ENCODE results near the gene ZCCHC9.

ZCCHC9 gene

GRCh38 chr5:81308836-81309235 lies 7.4 kb downstream of the ZCCHC9 start:
- Histone ChIP-seq H3K4me1 (ENCODE audit: control insufficient read depth in 1 of 2, insufficient read depth in 2 of 2, low read length in 2 of 2) (no peaks in the 10 kb centered on the region), H3K27ac (ENCODE audit: low read length) (no peak overlapping the region), H3K36me3 (ENCODE audit: control insufficient read depth in 1 of 2, insufficient read depth in 2 of 2, low read length in 2 of 2) (peaks cover 26 to 32% of the 10 kb centered on the region in 2 donors), H3K27me3 (ENCODE audit: low read depth, low read length) (no peaks in the 10 kb centered on the region), H3K4me3 (ENCODE audit: low read depth in 1 of 2, low read length in 2 of 2) (no peak overlapping the region), H3K9me3 (ENCODE audit: control insufficient read depth in 1 of 2, low read length in 2 of 2) (no peaks in the 10 kb centered on the region)

DNA sequence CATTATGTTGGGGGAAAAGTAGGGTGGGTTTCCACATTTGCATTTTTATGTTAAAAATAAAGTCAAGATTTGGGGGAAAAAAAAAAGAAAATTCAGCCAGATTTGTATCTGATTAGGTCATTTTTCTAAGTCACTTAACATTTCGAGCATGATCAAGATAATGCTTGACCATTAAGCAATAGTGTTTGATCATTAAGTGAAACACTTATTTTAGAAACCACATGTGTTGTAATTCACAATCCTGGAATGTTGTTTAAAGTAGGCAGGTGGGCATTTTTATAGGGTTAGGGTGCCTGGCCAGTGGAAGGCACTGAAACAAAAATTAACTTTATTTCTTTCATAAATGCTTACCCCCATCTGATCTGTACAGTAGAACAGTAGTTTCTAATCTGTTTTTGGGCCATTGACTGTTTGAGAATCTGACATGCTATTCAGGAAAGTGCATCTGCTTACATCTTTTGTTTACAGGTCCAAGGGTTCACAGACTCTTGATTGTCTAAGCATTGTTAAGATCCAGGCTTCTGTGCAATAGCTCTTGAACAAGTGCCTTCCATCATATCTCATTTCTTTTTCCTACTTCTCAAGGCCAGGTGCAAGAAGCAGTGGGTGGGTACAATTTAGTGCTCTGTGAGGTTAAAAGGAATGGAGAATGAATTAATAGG lies 9.1 kb downstream of the ZCCHC9 start:
- H3K27ac ChIP-seq (ENCODE audit: low read length) = no peak overlapping the region
- H3K9me3 ChIP-seq (ENCODE audit: control insufficient read depth in 1 of 2, low read length in 2 of 2) = no peaks in the 10 kb centered on the region
- no peaks in the 10 kb centered on the region for H3K27me3 ChIP-seq (ENCODE audit: low read depth, low read length)
- H3K4me1 ChIP-seq (ENCODE audit: control insufficient read depth in 1 of 2, insufficient read depth in 2 of 2, low read length in 2 of 2) = no peaks in the 10 kb centered on the region
- H3K36me3 ChIP-seq (ENCODE audit: control insufficient read depth in 1 of 2, insufficient read depth in 2 of 2, low read length in 2 of 2) = peaks cover 26% of the 10 kb centered on the region in 2 donors
- H3K4me3 ChIP-seq (ENCODE audit: low read depth in 1 of 2, low read length in 2 of 2) = no peak overlapping the region

DNA sequence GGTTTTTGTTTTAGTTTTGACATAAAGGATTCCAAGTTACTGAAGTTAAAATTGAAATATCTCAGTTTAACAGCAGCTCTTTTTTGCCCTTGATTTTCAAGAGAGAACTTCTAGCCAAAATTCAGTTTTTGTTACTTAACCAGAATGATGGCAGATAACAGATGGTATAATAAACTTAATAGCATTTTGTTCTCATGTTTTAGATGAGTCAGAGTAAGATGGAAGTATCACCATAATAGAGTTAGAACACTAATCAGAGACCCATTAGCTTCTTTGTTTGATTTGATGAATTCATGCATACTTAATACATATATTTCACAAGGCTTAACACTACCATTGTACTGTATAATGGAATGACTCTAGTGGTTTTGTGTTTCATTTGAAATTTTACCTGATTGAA lies 11.9 kb downstream of the ZCCHC9 start:
- Histone ChIP-seq H3K27me3 (ENCODE audit: low read depth, low read length) (no peaks in the 10 kb centered on the region), H3K36me3 (ENCODE audit: control insufficient read depth in 1 of 2, insufficient read depth in 2 of 2, low read length in 2 of 2) (peaks cover 26% of the 10 kb centered on the region in 2 donors), H3K9me3 (ENCODE audit: control insufficient read depth in 1 of 2, low read length in 2 of 2) (no peaks in the 10 kb centered on the region), H3K4me1 (ENCODE audit: control insufficient read depth in 1 of 2, insufficient read depth in 2 of 2, low read length in 2 of 2) (no peaks in the 10 kb centered on the region), H3K4me3 (ENCODE audit: low read depth in 1 of 2, low read length in 2 of 2) (no peak overlapping the region), H3K27ac (ENCODE audit: low read length) (no peak overlapping the region)

- Histone ChIP-seq H3K27me3 (ENCODE audit: low read depth, low read length) (no peaks in the 10 kb centered on the region), H3K27ac (ENCODE audit: low read length) (no peak overlapping the region), H3K4me1 (ENCODE audit: control insufficient read depth in 1 of 2, insufficient read depth in 2 of 2, low read length in 2 of 2) (no peaks in the 10 kb centered on the region), H3K36me3 (ENCODE audit: control insufficient read depth in 1 of 2, insufficient read depth in 2 of 2, low read length in 2 of 2) (peaks cover 26% of the 10 kb centered on the region in 2 donors), H3K9me3 (ENCODE audit: control insufficient read depth in 1 of 2, low read length in 2 of 2) (no peaks in the 10 kb centered on the region), H3K4me3 (ENCODE audit: low read depth in 1 of 2, low read length in 2 of 2) (no peak overlapping the region)
Observed at GRCh38 chr5:81313686-81314085, 12.3 kb downstream of the ZCCHC9 start.

GRCh38 chr5:81314581-81314980 lies 13.2 kb downstream of the ZCCHC9 start:
- H3K9me3 ChIP-seq (ENCODE audit: control insufficient read depth in 1 of 2, low read length in 2 of 2) = no peaks in the 10 kb centered on the region

DNA sequence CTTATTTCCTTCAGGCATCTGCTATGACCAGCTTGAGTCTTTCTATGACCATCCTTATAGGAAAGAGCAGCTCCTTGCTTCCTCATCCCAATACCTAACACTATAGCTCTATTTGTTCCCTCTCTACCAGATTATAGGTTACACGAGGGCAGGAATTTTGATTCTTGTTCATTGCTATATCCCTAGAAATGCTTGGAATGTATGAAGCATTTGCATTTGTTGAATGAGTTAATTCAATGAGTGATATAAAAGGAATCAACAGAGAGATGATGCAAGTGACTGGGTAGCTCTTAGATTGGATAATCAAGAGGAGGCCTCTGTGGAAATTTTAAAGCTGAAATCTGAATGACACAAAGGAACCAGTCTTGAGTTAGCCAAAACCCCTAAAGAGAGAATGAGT lies 13.9 kb downstream of the ZCCHC9 start:
- H3K27me3 ChIP-seq (ENCODE audit: low read depth, low read length) = no peaks in the 10 kb centered on the region
- no peaks in the 10 kb centered on the region for H3K9me3 ChIP-seq (ENCODE audit: control insufficient read depth in 1 of 2, low read length in 2 of 2)
- no peak overlapping the region for H3K27ac ChIP-seq (ENCODE audit: low read length)
- no peak overlapping the region for H3K4me3 ChIP-seq (ENCODE audit: low read depth in 1 of 2, low read length in 2 of 2)
- no peaks in the 10 kb centered on the region for H3K4me1 ChIP-seq (ENCODE audit: control insufficient read depth in 1 of 2, insufficient read depth in 2 of 2, low read length in 2 of 2)
- H3K36me3 ChIP-seq (ENCODE audit: control insufficient read depth in 1 of 2, insufficient read depth in 2 of 2, low read length in 2 of 2) = peaks cover 20% of the 10 kb centered on the region in 2 donors

More at GRCh38 chr5:81314581-81314980, 13.2 kb downstream of the ZCCHC9 start:
- no peak overlapping the region for H3K27ac ChIP-seq (ENCODE audit: low read length)
- peaks cover 20 to 21% of the 10 kb centered on the region in 2 donors for H3K36me3 ChIP-seq (ENCODE audit: control insufficient read depth in 1 of 2, insufficient read depth in 2 of 2, low read length in 2 of 2)
- H3K4me1 ChIP-seq (ENCODE audit: control insufficient read depth in 1 of 2, insufficient read depth in 2 of 2, low read length in 2 of 2) = no peaks in the 10 kb centered on the region
- no peak overlapping the region for H3K4me3 ChIP-seq (ENCODE audit: low read depth in 1 of 2, low read length in 2 of 2)
- no peaks in the 10 kb centered on the region for H3K27me3 ChIP-seq (ENCODE audit: low read depth, low read length)

- Histone ChIP-seq H3K9me3 (ENCODE audit: control insufficient read depth in 1 of 2, low read length in 2 of 2) (no peaks in the 10 kb centered on the region), H3K27me3 (ENCODE audit: low read depth, low read length) (no peaks in the 10 kb centered on the region), H3K4me3 (ENCODE audit: low read depth in 1 of 2, low read length in 2 of 2) (no peak overlapping the region), H3K27ac (ENCODE audit: low read length) (no peak overlapping the region), H3K36me3 (ENCODE audit: control insufficient read depth in 1 of 2, insufficient read depth in 2 of 2, low read length in 2 of 2) (peaks cover 16 to 17% of the 10 kb centered on the region in 2 donors), H3K4me1 (ENCODE audit: control insufficient read depth in 1 of 2, insufficient read depth in 2 of 2, low read length in 2 of 2) (no peaks in the 10 kb centered on the region)
Observed at GRCh38 chr5:81315830-81316229, 14.4 kb downstream of the ZCCHC9 start.

- no peak overlapping the region for H3K27ac ChIP-seq (ENCODE audit: low read length)
- peaks cover 11 to 12% of the 10 kb centered on the region in 2 donors for H3K36me3 ChIP-seq (ENCODE audit: control insufficient read depth in 1 of 2, insufficient read depth in 2 of 2, low read length in 2 of 2)
- H3K27me3 ChIP-seq (ENCODE audit: low read depth, low read length) = no peaks in the 10 kb centered on the region
- no peaks in the 10 kb centered on the region for H3K4me1 ChIP-seq (ENCODE audit: control insufficient read depth in 1 of 2, insufficient read depth in 2 of 2, low read length in 2 of 2)
- no peaks in the 10 kb centered on the region for H3K9me3 ChIP-seq (ENCODE audit: control insufficient read depth in 1 of 2, low read length in 2 of 2)
- H3K4me3 ChIP-seq (ENCODE audit: low read depth in 1 of 2, low read length in 2 of 2) = no peak overlapping the region
Observed at GRCh38 chr5:81316571-81316970, 15.2 kb downstream of the ZCCHC9 start.

- H3K4me1 ChIP-seq (ENCODE audit: control insufficient read depth in 1 of 2, insufficient read depth in 2 of 2, low read length in 2 of 2) = no peaks in the 10 kb centered on the region
- no peaks in the 10 kb centered on the region for H3K9me3 ChIP-seq (ENCODE audit: control insufficient read depth in 1 of 2, low read length in 2 of 2)
- peaks cover 1 to 5% of the 10 kb centered on the region in 2 donors for H3K36me3 ChIP-seq (ENCODE audit: control insufficient read depth in 1 of 2, insufficient read depth in 2 of 2, low read length in 2 of 2)
- H3K27me3 ChIP-seq (ENCODE audit: low read depth, low read length) = no peaks in the 10 kb centered on the region
- H3K4me3 ChIP-seq (ENCODE audit: low read depth in 1 of 2, low read length in 2 of 2) = no peak overlapping the region
- H3K27ac ChIP-seq (ENCODE audit: low read length) = no peak overlapping the region
Observed at GRCh38 chr5:81317536-81317935, 16.1 kb downstream of the ZCCHC9 start.

DNA sequence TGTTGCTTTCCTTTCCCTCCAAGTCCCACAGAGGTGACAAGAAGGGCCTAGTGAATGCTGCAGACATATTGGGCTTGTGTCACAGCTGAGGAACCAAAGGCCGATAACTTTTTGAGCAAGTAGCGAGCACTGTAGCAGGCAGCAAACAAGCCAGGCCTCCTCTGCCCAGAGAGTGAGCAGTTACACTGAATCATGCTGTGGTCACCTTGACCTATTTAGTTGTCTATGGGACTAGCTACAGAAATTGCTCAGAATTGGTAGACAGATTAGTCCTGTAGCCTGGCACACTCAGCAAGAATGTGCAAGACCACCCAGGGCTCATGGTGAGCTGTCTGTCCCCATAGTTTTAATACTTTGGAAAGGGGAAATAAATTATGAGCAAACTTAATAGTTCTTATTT lies 25.2 kb downstream of the ZCCHC9 start:
- H3K36me3 ChIP-seq (ENCODE audit: control insufficient read depth in 1 of 2, insufficient read depth in 2 of 2, low read length in 2 of 2) = no peaks in the 10 kb centered on the region
- H3K4me3 ChIP-seq (ENCODE audit: low read depth in 1 of 2, low read length in 2 of 2) = no peak overlapping the region
- H3K27me3 ChIP-seq (ENCODE audit: low read depth, low read length) = no peaks in the 10 kb centered on the region
- no peaks in the 10 kb centered on the region for H3K4me1 ChIP-seq (ENCODE audit: control insufficient read depth in 1 of 2, insufficient read depth in 2 of 2, low read length in 2 of 2)
- H3K27ac ChIP-seq (ENCODE audit: low read length) = no peak overlapping the region
- H3K9me3 ChIP-seq (ENCODE audit: control insufficient read depth in 1 of 2, low read length in 2 of 2) = no peaks in the 10 kb centered on the region

DNA sequence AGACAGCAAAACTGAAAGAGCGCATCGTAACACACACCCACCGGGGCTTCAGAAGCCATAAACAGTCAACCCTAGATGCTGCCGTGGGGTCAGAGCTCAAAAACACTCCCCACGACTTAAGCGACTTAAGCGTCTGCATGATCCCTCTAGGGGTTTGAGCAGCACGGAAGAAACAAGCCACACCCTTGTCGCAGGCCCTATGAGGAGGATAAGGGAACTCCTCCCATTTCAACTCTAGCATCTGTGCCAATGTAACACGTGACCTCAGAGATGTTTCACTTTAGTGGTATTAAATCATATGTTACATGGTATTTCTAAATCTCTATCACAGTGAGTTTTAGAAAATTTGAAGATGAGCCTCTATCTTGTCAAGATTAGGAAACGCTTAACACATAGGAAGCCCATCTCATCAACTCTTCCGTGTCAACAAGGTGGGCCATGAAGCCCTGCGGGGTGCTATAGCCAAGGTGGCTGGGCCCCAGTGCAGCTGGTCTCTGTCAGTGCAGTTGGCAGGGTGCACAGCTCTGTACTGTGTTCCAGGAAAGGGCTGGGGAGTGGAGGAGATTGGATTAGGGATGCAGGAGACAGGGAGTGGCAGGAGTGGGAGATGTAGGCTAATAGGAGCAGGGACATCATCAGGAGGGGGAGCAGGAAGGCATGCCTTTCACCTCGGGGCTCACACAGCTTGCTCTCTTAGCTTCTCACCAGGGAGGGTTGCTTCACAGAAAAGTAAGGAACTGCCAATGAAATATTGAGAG lies 33.1 kb downstream of the ZCCHC9 start:
- H3K36me3 ChIP-seq (ENCODE audit: control insufficient read depth in 1 of 2, insufficient read depth in 2 of 2, low read length in 2 of 2) = no peaks in the 10 kb centered on the region
- H3K27ac ChIP-seq (ENCODE audit: low read length) = no peak overlapping the region
- no peaks in the 10 kb centered on the region for H3K9me3 ChIP-seq (ENCODE audit: control insufficient read depth in 1 of 2, low read length in 2 of 2)
- H3K4me1 ChIP-seq (ENCODE audit: control insufficient read depth in 1 of 2, insufficient read depth in 2 of 2, low read length in 2 of 2) = no peaks in the 10 kb centered on the region
- no peak overlapping the region for H3K4me3 ChIP-seq (ENCODE audit: low read depth in 1 of 2, low read length in 2 of 2)
- no peaks in the 10 kb centered on the region for H3K27me3 ChIP-seq (ENCODE audit: low read depth, low read length)
